ENCODE data around the gene ZNF778. TPM values are rescaled to one million over a fixed set of nuclear protein-coding genes. Genes with fewer than 3 reads are reported as not detected.

ZNF778 gene
- total and polyA plus RNA-seq, 3 experiments from 2014 or later = 4.1 to 13.5 (median 11.4) TPM

DNA sequence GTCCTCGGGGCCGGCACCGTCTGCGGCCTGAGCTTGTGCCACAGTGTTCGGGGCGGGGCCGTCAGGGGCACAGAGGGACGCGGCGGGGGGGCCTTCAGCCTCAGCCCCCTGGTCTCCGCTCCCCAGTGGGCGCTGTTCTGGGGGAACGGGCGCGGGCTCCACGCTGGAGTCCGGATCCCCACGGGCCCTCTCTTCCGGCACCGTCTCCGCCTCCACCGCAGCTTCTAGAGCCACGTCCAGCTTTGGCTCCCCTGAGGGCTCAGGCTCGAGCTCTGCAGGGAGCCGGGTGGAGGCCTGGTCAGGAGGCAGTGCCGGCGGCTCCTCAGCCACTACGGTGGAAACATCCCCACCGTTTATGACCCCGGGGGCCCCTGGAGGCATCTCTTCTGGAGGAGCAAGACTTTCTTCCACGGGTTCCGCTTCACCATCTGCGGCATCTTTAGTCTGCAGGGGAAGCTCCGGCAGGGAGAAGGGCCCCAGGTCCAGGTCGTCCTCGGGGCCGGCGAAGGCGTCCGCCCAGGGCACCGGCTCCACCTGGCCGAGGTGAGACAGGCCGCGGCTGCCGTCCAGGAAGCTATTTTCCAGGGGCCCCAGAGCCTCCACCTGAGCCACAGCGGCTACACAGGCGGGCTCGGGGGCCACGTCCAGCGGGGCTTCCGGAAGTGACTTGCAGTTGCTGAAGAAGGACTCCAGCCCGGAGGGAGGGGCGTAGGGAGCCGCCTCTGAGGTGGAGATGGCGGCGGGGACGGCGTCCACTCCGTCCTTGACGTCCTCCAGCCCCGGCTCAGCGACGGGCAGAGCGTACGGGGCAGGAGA lies 62.4 kb downstream of the ZNF778 start:
- CTCF ChIA-PET = interaction anchor here (2.4 kb wide), 1 partner anchor 10 kb away, joined by 10 read pairs; no protein-coding TSS in a partner anchor
- H3K27me3 Mint-ChIP-seq = peaks cover 0 to 4% of the 10 kb centered on the region in 2 donors
- H3K4me1 Mint-ChIP-seq = peaks cover 0 to 4% (median 3%) of the 10 kb centered on the region in 3 donors
- no peaks in the 10 kb centered on the region for H3K27me3 ChIP-seq (ENCODE audit: insufficient read depth, low read length, poor library complexity, severe bottlenecking)
- no peaks in the 10 kb centered on the region for H3K9me3 ChIP-seq (ENCODE audit: low read length)
- POLR2A ChIA-PET = no interaction called here
- H3K27ac Mint-ChIP-seq = no peak overlapping the region
- H3K9me3 Mint-ChIP-seq = no peaks in the 10 kb centered on the region
- no peak overlapping the region for H3K4me3 ChIP-seq (ENCODE audit: low read length)
- H3K27ac ChIP-seq (ENCODE audit: low read depth, low read length) = no peak overlapping the region
- peaks cover 0 to 43% (median 0%) of the 10 kb centered on the region in 3 donors for H3K36me3 Mint-ChIP-seq
- H3K4me1 ChIP-seq (ENCODE audit: insufficient read depth, low read length) = no peaks in the 10 kb centered on the region
- DNase-seq = peak in 1 of 5 donors; percentile 43
- peaks cover 17% of the 10 kb centered on the region for H3K36me3 ChIP-seq (ENCODE audit: insufficient read depth, low read length)
- H3K4me3 Mint-ChIP-seq = no peak overlapping the region

- H3K4me1 ChIP-seq (ENCODE audit: insufficient read depth, low read length) = no peaks in the 10 kb centered on the region
- no peak overlapping the region for H3K27ac ChIP-seq (ENCODE audit: low read depth, low read length)
- Mint-ChIP-seq H3K27ac (no peak overlapping the region), H3K4me1 (peaks cover 0 to 4% (median 3%) of the 10 kb centered on the region in 3 donors), H3K9me3 (no peaks in the 10 kb centered on the region), H3K4me3 (peak overlapping the region in 2 of 7 donors; percentile 9 to 13), H3K36me3 (peaks cover 0 to 35% (median 0%) of the 10 kb centered on the region in 3 donors), H3K27me3 (peaks cover 0 to 4% of the 10 kb centered on the region in 2 donors)
- POLR2A ChIA-PET = no interaction called here
- no peaks in the 10 kb centered on the region for H3K9me3 ChIP-seq (ENCODE audit: low read length)
- H3K27me3 ChIP-seq (ENCODE audit: insufficient read depth, low read length, poor library complexity, severe bottlenecking) = no peaks in the 10 kb centered on the region
- DNase-seq = peak in 1 of 5 donors; percentile 46
- H3K4me3 ChIP-seq (ENCODE audit: low read length) = no peak overlapping the region
- peaks cover 25% of the 10 kb centered on the region for H3K36me3 ChIP-seq (ENCODE audit: insufficient read depth, low read length)
- CTCF ChIA-PET = interaction anchor here (1.5 to 2.4 kb wide), 2 partner anchors 9 to 228 kb away, joined by 3 to 10 read pairs; partner anchors contain the start of gene SPG7
These were observed 63.2 kb downstream of the ZNF778 start for GRCh38 chr16:89280546-89281188.

- ChIA-PET POLR2A (no interaction called here), CTCF (interaction anchor here (1.5 to 2.4 kb wide), 2 partner anchors 8 to 228 kb away, joined by 3 to 10 read pairs; partner anchors contain the start of gene SPG7)
- Histone ChIP-seq H3K36me3 (ENCODE audit: insufficient read depth, low read length) (peaks cover 31% of the 10 kb centered on the region), H3K4me3 (ENCODE audit: low read length) (no peak overlapping the region), H3K4me1 (ENCODE audit: insufficient read depth, low read length) (no peaks in the 10 kb centered on the region), H3K27ac (ENCODE audit: low read depth, low read length) (no peak overlapping the region), H3K27me3 (ENCODE audit: insufficient read depth, low read length, poor library complexity, severe bottlenecking) (no peaks in the 10 kb centered on the region), H3K9me3 (ENCODE audit: low read length) (no peaks in the 10 kb centered on the region)
- H3K27me3 Mint-ChIP-seq = peaks cover 0 to 4% of the 10 kb centered on the region in 2 donors
- peak overlapping the region in 1 of 7 donors; percentile 13 for H3K4me3 Mint-ChIP-seq
- peak in 1 of 5 donors; percentile 40 for DNase-seq
- no peak overlapping the region for H3K27ac Mint-ChIP-seq
- H3K9me3 Mint-ChIP-seq = no peaks in the 10 kb centered on the region
- peaks cover 0 to 30% (median 0%) of the 10 kb centered on the region in 3 donors for H3K36me3 Mint-ChIP-seq
- peaks cover 0 to 4% (median 3%) of the 10 kb centered on the region in 3 donors for H3K4me1 Mint-ChIP-seq
These were observed 63.7 kb downstream of the ZNF778 start for GRCh38 chr16:89281189-89281577.

GRCh38 chr16:89281829-89282228 lies 64.3 kb downstream of the ZNF778 start:
- no peak overlapping the region for H3K27ac ChIP-seq (ENCODE audit: low read depth, low read length)
- CTCF ChIA-PET = interaction anchor here (1.5 to 2.4 kb wide), 2 partner anchors 8 to 227 kb away, joined by 3 to 10 read pairs; partner anchors contain the start of gene SPG7
- POLR2A ChIA-PET = no interaction called here

DNA sequence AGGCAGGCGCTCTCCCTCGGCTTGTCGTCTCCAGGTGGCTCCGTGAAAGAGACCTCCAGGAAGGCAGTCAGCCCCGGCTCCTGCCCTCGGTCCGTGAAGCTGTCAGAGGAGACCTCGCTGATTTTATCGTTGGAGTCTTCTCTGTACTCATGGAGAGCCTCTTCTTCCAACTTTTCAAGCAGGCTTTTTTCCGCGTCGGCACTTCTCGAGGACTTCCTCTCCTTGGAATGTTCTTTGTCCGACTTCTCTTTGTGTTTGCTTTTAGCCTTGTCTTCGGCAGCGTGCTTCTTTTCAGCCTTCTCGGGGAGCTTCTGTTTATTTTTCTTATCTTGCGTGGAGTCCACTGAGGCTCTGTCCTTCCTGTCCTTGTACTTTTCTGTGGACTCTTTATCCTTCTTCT lies 65.0 kb downstream of the ZNF778 start:
- peaks cover 44% of the 10 kb centered on the region for H3K36me3 ChIP-seq (ENCODE audit: insufficient read depth, low read length)
- no peak for DNase-seq
- ChIA-PET POLR2A (no interaction called here), CTCF (no interaction called here)
- H3K4me1 ChIP-seq (ENCODE audit: insufficient read depth, low read length) = no peaks in the 10 kb centered on the region
- peaks cover 0 to 32% (median 2%) of the 10 kb centered on the region in 3 donors for H3K36me3 Mint-ChIP-seq
- no peaks in the 10 kb centered on the region for H3K9me3 Mint-ChIP-seq
- no peak overlapping the region for H3K27ac Mint-ChIP-seq
- peaks cover 0 to 4% of the 10 kb centered on the region in 2 donors for H3K27me3 Mint-ChIP-seq
- H3K27me3 ChIP-seq (ENCODE audit: insufficient read depth, low read length, poor library complexity, severe bottlenecking) = no peaks in the 10 kb centered on the region
- no peak overlapping the region for H3K4me3 Mint-ChIP-seq
- H3K9me3 ChIP-seq (ENCODE audit: low read length) = no peaks in the 10 kb centered on the region
- no peaks in the 10 kb centered on the region for H3K4me1 Mint-ChIP-seq
- no peak overlapping the region for H3K4me3 ChIP-seq (ENCODE audit: low read length)
- H3K27ac ChIP-seq (ENCODE audit: low read depth, low read length) = no peak overlapping the region

More at GRCh38 chr16:89281829-89282228, 64.3 kb downstream of the ZNF778 start:
- H3K27ac Mint-ChIP-seq = no peak overlapping the region
- DNase-seq = no peak
- no peak overlapping the region for H3K4me3 ChIP-seq (ENCODE audit: low read length)
- H3K4me3 Mint-ChIP-seq = no peak overlapping the region
- H3K9me3 Mint-ChIP-seq = no peaks in the 10 kb centered on the region
- H3K36me3 ChIP-seq (ENCODE audit: insufficient read depth, low read length) = peaks cover 37% of the 10 kb centered on the region
- H3K9me3 ChIP-seq (ENCODE audit: low read length) = no peaks in the 10 kb centered on the region
- H3K36me3 Mint-ChIP-seq = peaks cover 0 to 32% (median 0%) of the 10 kb centered on the region in 3 donors
- H3K27me3 Mint-ChIP-seq = peaks cover 0 to 4% of the 10 kb centered on the region in 2 donors
- H3K4me1 Mint-ChIP-seq = peaks cover 0 to 4% (median 3%) of the 10 kb centered on the region in 3 donors
- no peaks in the 10 kb centered on the region for H3K4me1 ChIP-seq (ENCODE audit: insufficient read depth, low read length)
- H3K27me3 ChIP-seq (ENCODE audit: insufficient read depth, low read length, poor library complexity, severe bottlenecking) = no peaks in the 10 kb centered on the region

GRCh38 chr16:89283449-89283848 lies 65.9 kb downstream of the ZNF778 start:
- H3K36me3 Mint-ChIP-seq = peaks cover 0 to 35% (median 2%) of the 10 kb centered on the region in 3 donors
- no peak for DNase-seq
- H3K9me3 Mint-ChIP-seq = no peaks in the 10 kb centered on the region
- H3K4me3 Mint-ChIP-seq = no peak overlapping the region
- H3K27me3 Mint-ChIP-seq = peaks cover 0 to 4% of the 10 kb centered on the region in 2 donors
- Histone ChIP-seq H3K27me3 (ENCODE audit: insufficient read depth, low read length, poor library complexity, severe bottlenecking) (no peaks in the 10 kb centered on the region), H3K4me1 (ENCODE audit: insufficient read depth, low read length) (no peaks in the 10 kb centered on the region), H3K9me3 (ENCODE audit: low read length) (no peaks in the 10 kb centered on the region), H3K36me3 (ENCODE audit: insufficient read depth, low read length) (peaks cover 52% of the 10 kb centered on the region), H3K4me3 (ENCODE audit: low read length) (no peak overlapping the region), H3K27ac (ENCODE audit: low read depth, low read length) (no peak overlapping the region)
- H3K27ac Mint-ChIP-seq = no peak overlapping the region
- POLR2A ChIA-PET = no interaction called here
- CTCF ChIA-PET = no interaction called here
- no peaks in the 10 kb centered on the region for H3K4me1 Mint-ChIP-seq

DNA sequence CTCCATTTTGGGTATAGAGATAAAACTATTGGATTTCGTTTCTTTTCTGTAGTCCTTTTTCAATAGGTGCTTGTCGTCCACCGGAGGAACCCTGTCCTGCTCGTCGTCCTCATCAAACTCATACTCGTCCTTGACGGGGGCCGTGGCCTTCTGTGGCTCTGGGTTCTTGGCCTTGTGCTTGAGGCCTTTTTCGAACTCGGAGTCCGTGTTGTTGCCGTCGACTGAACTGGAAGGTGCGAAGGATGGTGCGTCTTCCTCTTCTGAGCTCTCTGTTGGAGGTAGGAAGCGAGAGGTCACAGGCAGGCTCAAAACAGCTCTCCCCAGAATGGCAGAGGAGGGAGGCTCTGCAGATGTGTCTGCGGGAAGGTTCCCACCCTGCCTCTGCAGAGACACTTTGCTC lies 67.9 kb downstream of the ZNF778 start:
- POLR2A ChIA-PET = no interaction called here

More for the DNA sequence above, 67.9 kb downstream of the ZNF778 start:
- Histone ChIP-seq H3K4me1 (ENCODE audit: insufficient read depth, low read length) (no peaks in the 10 kb centered on the region), H3K4me3 (ENCODE audit: low read length) (no peak overlapping the region), H3K27ac (ENCODE audit: low read depth, low read length) (no peak overlapping the region), H3K9me3 (ENCODE audit: low read length) (no peaks in the 10 kb centered on the region), H3K27me3 (ENCODE audit: insufficient read depth, low read length, poor library complexity, severe bottlenecking) (no peaks in the 10 kb centered on the region), H3K36me3 (ENCODE audit: insufficient read depth, low read length) (peaks cover 60% of the 10 kb centered on the region)
- DNase-seq = peak in 1 of 5 donors; percentile 47
- H3K27me3 Mint-ChIP-seq = peaks cover 0 to 4% of the 10 kb centered on the region in 2 donors
- H3K4me3 Mint-ChIP-seq = no peak overlapping the region
- H3K27ac Mint-ChIP-seq = no peak overlapping the region
- H3K9me3 Mint-ChIP-seq = no peaks in the 10 kb centered on the region
- peaks cover 0 to 44% (median 2%) of the 10 kb centered on the region in 3 donors for H3K36me3 Mint-ChIP-seq
- peaks cover 4 to 5% (median 5%) of the 10 kb centered on the region in 3 donors for H3K4me1 Mint-ChIP-seq
- CTCF ChIA-PET = interaction anchor here (1.1 to 1.4 kb wide), 3 partner anchors 45 to 224 kb away, joined by 3 read pairs; no protein-coding TSS in a partner anchor
